ENCODE results near the gene FRAS1. TPM values are rescaled to one million over a fixed set of nuclear protein-coding genes. Genes with fewer than 3 reads are reported as not detected.
"Not testable (repeated sequence)": the region's sequence is repeated elsewhere in the genome, so short reads cannot be mapped to it uniquely, and the experiment has no call there.

Gene FRAS1
- total RNA-seq, 1 donor from 2014 or later, result 0.20 TPM

DNA sequence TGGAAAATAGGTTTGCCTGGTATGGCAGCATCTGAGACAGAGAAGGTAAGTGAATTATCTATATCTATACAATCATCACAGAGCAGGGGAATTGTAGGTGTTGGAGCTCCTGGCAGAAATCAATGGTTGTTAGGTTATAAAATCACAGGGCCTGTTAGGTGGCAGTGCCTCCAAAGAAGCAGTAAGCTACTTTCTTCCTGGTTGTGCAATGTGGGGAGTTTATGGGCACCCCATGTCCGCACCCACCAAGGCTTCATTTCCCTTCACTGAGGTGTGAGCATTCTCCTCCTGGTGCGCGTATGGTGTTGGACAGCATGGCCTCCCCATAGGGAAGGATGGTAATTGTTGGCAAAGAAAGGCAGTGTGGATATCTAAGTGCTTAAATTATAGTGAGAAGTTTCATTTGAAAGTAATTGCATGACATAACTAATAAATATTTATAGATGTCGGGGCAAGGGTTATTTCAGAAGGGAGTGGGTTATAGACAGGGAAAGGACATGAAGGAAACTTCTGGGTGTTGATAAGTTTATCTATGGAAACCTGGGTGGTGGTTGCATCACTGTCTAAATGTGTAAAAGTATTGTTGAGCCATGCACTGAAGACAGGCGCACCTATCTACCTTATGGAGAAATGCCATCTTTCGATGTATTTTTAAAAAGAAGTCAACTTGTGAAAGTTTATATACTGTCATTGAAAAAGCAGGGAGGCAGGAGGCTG is 153.7 kb downstream of the FRAS1 start:
- no peak for DNase-seq (ENCODE audit: low read depth in 2 of 2)

DNA sequence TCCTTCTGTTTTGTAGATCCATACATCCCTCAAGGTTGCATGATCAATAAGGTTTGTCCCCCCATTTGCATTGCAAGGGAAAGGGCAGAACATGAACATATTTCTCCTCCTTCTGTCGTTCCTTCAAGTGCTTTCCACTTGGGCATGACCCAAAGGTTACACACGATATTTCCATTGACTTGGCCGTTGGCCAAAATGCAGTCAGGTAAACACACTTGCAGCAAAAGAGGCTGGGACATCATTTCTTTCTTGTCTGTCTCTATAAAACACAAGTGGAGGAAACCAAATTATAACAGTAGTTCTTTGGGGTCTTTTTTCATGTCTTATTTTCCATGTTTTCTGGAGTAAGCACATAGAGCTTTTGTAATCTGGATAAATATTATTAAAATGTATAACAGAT is 156.1 kb downstream of the FRAS1 start:
- no peak for DNase-seq (ENCODE audit: low read depth in 2 of 2)

DNA sequence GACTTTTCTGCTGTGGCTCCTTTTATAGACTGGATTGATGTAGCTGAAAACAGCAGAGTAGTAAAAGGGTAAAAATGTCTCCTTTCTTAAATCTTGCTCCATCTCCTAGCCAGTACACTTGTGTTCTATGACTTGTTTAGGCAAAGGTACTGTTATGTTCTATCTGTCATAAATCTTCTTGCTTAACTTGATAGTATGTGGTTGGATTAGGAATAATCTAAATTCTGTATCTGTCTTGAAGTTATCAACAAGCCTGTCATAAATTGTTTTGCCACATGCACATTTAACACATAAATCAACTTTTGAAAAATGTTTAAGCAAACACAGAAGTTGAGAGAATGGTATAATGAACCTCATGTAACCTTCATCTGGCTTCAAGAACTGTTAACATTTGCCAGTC is 157.0 kb downstream of the FRAS1 start:
- DNase-seq (ENCODE audit: low read depth in 2 of 2), result no peak

DNA sequence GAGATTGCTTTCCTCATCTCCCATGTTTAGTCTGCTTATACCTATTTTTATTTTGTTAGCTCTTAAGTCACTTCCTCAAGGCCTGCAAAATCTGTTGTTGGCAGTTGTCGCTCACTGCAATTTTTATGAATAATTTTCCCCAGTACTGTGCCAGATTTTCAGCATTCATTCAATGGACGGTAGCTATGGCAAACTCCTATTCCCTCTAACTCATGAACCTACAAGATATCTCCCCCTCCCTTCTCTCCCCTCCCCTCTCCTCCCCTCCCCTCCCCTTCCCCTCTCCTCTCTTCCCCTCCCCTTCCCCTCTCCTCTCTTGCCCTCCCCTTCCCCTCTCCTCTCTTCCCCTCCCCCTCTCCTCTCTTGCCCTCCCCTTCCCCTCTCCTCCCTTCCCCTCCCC is 160.4 kb downstream of the FRAS1 start:
- DNase-seq (ENCODE audit: low read depth in 2 of 2), result no peak

DNA sequence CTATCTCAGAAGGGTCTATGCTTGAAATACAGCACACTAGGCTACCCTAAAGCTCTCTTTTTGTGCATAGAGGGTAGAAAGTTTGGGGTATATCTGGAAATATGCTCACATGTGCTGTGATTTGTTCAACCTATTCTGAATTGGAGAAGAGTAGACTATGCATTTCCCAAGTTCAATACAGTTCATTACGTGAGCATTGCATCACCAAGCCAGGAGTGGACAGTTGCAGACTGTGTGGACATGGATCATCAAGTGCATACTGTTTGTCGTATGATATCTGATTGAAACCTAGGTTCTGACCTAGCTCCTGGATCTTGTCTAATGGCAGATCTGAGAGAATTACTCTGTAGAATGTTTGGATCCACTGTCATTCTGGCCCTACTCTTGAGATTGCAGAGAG is 161.1 kb downstream of the FRAS1 start:
- no peak for DNase-seq (ENCODE audit: low read depth in 2 of 2)

DNA sequence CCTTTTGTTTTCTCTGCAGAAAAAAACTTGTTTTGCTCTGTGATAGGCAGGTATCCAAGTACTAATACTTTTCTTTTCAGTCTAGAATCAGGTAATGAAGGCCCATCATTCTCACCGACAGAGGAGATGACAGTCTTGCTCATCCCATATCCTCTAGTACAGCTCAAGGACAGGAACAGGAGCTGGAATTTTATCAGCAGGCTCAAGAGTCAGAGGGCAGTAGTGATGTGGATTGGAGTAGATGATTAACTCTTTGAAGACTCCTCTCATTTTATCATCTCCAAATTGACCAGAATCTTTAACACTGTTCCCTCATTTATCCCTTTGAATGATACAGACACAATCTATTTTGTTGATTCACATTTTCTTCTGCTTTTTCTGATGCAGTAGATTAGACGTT is 162.7 kb downstream of the FRAS1 start:
- no peak for DNase-seq (ENCODE audit: low read depth in 2 of 2)

DNA sequence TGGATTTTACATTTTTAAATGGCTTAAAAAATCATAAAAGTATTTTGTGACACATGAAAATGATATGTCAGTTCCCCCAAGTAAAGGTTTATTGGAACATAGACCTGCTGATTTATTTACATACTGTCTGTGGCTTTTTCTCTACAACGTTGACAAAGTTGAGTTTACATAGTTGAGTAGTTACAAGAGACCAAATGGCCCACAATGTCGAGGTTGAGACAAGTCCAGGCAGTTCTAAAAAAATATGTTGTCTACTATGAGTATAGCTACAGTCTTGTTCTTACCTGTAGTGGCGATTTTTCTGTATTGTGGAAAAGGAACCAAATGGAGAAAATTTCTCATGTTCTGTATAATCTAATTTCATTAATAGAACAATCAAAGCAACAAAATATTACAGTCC is 163.2 kb downstream of the FRAS1 start:
- DNase-seq (ENCODE audit: low read depth in 2 of 2), result no peak

DNA sequence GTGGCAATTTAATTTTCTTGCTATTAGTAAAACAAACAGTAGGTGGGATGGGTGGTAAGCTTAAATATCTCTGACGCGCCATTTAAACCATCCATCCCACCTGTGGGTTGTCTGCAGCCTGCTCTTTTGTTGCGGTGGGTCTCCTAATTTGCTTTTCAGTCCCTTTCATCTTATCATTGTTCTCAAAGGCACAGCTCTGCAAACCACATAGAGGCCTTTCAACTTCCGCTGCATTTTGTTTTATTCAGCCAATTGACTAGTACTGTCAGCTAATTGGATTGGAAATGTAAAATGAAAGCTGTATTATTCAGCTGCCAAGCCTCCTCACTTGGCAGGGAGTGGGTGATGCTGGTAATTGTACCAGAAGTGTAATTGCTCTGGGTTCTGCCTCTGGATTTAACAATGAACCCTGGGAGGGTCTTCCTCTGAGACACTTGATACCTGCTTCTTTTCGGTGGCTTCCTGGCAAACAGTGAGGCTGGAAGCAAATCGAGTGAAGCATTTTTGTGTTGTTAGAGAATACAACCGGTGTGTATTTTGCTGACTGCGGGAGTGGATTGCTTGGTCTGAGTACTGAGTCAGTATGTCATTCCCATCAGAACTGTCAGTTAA is 165.6 kb downstream of the FRAS1 start:
- DNase-seq (ENCODE audit: low read depth in 2 of 2), result no peak

DNA sequence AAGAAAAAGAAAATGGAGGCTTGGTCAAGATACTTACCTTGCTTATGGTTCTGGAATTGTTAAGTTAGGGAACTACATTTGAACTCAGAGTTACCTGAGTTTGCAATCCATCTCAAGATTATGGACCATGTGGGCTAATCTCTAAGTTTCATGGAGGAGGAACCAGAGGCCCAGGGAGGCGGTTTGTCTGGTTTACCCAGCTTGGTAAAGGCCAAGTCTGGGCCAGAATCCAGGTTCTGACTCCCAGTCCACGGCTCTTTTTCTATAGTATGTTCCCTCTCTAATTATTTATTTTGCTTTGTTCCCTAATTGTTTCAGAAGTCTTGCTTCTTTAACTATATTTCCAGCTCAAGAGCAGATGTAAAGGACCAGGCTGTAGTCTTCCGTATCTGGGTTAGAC is 168.1 kb downstream of the FRAS1 start:
- no peak for DNase-seq (ENCODE audit: low read depth in 2 of 2)

DNA sequence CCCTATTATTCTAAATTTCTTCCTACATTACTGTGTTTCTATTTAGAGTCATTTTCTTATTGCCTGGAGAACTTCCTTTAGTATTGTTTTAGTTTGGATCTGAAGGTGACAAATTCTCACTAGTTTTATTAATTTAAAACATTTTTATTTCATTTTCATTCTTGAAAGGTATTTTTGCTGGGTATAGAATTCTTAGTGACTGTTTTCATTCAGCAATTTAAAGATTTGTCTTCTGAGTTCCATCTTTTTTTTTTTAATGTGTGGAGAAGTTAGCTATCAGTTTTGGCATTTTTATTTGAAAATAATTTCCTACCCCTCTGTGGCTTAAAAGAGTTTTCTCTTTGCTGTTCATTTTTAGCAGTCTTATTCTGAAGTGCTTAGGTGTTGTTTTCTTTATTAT is 169.2 kb downstream of the FRAS1 start:
- no peak for DNase-seq (ENCODE audit: low read depth in 2 of 2)

DNA sequence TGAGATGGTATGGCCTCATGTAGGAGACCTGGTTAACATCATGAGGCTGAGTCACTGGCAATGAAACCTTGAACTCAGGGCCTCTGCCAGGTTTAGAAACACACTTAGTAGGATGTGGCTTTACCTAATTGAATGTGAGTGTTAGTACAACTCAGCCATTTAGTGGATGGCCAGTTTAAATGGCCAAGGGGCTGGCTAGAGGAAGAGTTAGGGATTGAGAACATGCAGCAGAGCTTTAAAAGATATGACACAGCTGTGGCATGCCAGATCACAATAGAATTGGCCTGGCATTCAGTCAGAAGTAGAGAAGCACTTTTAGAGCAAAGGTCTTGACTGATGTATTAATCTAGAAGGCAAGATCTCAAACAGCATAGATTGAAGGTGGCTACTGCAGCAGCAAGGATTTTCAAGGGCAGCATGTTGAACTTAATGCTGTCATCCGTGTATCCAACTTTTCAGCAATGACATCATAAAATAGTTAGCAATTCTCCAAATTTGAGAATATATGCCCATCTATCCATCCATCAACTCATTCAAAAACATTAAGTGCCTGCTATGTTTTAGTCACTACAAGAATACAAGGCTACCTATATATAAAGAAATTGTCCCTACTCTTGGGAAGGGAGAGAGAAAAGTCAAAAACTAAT is 170.4 kb downstream of the FRAS1 start:
- no peak for DNase-seq (ENCODE audit: low read depth in 2 of 2)

DNA sequence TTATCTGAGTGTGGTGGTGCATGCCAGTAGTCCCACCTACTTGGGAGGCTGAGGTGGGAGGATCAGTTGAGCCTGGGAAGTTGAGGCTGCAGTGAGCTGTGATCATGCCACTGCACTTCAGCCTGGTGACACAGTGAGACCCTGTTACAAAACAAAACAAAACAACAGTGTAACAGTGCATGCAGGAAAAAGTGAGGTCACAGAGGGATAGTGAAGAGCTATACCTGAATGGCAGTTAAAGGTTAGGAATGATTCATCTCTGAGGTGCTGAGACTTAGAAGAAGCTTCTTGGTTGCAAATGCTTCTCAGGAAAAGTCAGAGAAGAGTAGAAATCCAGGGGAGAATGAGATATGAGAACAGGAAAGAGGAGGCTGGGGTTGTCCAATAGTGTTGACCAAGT is 178.7 kb downstream of the FRAS1 start:
- no peak for DNase-seq (ENCODE audit: low read depth in 2 of 2)

DNA sequence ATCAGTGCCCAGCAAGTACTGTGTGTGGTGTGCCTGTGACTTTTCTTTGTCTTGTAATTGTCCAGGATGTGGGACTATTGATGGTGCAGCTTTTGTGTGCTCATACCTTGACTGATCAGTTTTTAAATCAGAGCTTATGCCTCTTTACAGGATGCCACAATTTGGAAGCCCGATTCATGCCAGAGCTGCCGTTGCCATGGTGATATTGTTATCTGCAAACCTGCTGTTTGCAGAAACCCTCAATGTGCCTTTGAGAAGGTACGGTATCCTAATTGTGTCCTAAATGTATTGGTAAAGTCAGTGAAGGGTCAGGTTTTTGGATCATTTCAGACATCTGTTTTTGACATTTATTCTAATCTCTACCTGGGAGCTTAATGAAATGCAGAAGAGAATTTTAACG is 180.2 kb downstream of the FRAS1 start:
- no peak for DNase-seq (ENCODE audit: low read depth in 2 of 2)

DNA sequence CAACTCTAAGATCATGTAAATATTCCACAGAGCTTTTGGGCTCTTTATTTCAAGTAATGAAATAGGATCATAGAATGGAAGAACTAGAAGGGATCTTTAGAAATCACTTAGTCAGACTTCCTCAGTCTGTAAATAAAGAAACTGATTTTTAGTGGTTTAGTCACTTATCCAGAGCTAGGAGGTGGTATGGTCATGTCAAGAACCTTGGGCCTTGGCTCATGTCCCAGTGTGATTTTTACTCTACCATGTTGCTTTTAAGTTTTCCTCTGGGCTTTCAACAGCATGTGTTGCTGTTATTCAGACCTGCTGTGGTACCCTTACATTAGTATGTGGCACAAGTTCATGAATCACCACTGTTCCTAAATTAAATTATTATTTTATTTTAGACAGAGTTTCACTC is 184.9 kb downstream of the FRAS1 start:
- DNase-seq (ENCODE audit: low read depth in 2 of 2), result no peak

DNA sequence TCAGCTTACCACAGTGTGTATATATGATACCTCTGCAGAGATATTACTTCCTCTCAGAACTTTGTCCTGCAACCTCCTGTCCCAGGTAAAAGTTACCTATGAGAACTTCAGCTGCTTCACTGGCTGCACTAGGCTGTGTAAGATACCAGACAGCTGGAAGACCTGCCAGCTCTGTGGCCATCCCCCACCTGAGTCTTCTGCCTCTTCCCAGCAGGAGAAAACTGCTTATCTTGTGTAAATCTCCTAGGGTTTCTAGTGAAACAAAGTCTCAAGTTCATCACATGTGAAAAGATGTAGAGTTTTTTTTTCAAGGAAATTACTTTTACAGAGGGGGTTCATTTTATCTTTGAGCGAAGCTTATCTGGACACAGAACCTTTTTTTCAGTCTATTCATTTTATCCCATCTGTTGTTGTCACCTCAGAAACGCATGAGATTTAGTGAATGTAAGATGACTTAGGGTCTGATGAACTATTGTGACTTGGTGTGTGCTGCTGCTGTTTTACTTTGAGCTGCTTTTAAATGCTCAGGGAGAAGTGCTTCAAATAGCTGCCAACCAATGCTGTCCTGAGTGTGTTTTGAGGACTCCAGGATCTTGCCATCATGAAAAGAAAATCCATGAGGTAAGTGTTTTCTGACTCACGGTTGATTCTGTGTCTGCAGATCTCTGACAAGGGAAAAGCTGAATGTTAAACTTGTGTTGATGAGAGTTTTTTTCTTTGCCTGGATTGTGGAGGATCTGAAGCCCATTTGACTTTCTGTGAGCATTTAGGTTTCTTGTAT is 187.8 kb downstream of the FRAS1 start:
- DNase-seq (ENCODE audit: low read depth in 2 of 2), result no peak

DNA sequence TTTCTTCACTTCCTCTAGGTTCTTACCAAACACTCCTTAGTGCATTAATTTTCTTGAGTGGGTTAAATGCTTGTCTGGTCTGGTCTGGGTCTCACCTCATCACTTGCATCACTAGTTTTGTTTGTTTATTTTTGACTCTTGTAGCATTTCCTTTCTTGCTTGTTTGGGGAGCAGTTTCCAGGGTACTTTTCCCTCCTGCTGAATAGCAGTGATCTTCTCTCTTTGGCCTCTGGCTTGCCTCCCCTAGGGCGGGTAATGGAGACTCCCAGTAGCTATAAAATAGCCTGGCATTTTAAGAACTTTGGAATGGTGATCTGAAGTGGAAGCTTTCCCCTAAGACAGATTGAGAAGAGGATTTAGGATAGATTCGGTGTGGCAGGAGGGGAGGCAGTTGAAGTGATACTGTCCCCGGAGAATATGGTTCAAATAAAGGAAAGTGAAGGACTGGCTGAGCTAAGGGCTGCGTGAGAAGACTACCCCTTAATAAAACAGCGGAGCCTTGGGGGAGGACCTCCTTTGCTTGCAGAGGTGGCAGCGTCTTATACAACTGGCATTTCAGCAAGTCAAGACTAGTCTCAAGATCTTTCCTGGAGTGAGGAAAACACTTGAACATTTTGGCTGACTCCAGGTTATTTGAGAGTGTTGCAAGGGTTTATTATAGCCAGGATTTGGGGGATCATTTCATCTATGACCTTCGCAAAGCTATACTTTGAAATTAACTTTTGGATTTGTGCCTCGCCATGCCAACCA is 190.6 kb downstream of the FRAS1 start:
- DNase-seq (ENCODE audit: low read depth in 2 of 2), result no peak

DNA sequence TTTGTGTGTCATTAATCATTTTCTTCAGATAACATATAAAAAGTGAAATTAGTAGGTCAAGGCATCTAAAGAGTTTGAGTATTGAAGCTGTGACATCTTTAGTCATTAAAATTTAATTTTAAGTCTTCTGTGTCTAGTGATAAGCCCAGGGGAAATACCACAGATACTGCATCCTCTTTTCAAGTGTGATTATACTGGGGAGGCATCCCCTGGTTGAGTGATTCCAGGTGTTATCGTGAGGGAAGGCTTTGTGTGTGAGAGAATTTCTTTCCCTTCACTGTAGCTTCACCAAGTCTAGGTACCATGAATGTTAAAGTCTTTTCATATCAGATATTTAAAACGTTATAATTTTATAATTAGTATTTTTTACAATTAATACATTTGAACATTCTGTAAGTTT is 193.4 kb downstream of the FRAS1 start:
- DNase-seq (ENCODE audit: low read depth in 2 of 2), result no peak

DNA sequence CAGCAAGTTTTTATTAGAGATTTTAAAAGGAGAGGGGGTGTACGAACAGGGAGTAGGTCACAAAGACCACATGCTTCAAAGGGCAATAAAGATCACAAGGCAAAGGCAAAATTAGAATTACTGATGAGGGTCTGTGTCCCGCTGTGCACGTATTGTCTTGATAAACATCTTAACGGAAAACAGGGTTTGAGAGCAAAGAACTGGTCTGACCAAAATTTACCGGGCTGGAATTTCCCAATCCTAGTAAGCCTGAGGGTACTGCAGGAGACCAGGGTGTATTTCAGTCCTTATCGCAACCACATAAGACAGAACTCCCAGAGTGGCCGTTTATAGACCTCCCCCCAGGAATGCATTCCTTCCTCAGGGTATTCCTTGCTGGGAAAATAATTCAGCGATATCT is 195.7 kb downstream of the FRAS1 start:
- not testable (repeated sequence) for DNase-seq (ENCODE audit: low read depth in 2 of 2)

DNA sequence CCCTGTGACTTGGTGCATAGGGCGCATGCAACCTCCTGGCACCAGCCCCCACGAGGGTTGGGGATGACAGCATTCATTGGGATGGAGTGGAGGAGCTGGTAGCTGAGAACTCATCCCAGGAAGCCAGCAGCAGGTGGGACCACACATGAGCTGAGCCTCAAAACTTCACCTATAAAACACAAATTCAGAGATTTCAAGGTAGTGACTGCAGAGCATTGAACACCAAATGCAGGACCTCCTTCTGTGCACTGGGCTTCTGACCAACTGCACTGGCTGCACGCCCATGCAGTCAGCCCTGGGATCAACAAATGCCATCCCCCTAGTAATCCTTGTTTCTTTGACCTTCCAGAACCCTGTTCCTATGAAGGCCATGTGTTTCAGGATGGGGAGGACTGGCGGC is 197.8 kb downstream of the FRAS1 start:
- no peak for DNase-seq (ENCODE audit: low read depth in 2 of 2)

DNA sequence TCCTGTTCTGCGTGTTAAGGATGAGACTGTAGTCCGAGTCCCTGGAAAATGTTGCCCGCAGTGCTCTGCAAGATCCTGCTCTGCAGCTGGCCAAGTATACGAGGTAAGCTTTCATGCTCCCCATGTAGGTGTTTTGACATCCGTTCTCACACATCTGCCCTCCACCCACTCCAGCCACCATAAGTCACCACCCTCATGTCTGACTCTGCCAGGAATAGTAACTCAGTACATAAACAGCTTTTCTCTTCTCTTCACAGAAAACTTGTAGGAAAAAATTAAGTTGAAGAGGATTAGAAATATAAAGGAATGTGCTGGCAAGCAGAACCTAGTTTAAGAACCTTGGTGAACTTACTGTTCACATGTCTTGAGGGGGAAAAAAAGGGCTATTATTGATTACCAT is 207.9 kb downstream of the FRAS1 start:
- DNase-seq (ENCODE audit: low read depth in 2 of 2), result no peak

DNA sequence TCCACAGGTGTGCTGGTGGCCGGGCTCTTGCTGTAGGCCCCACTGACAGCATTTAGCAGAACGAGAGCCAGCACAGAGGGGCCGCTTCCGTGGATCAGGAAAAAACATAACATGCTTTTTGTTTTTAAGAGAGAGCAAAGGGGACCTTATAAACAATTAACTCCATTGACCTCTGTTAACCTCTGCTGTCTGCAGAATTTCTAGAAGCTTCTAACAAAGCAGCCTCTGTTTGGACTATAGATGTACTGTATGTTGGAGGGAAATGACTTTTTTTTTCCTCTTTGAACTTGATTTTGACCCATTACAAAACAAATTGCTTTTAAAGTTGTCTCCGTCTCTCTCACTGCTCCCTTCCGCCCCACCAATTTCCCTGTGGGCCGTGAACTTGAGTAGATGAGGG is 210.7 kb downstream of the FRAS1 start:
- no peak for DNase-seq (ENCODE audit: low read depth in 2 of 2)

DNA sequence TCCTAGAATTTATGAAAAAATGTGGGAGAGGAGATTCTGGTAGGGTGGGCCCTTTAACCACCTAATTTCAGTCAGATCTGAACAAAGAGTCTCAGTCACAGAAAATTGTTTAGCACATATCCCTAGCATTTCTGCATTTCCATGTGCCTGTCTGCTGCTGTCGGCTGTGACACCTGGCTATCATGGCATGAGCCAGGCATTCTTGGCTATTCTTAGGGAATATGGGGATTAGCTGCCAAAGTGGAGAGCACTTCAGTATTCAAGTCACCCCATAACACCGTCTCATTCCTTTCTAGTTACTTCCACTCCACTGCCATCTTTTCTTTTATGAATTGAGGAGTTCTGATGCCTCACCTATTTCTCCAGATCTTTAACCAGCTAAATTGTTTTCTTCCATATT is 211.5 kb downstream of the FRAS1 start:
- DNase-seq (ENCODE audit: low read depth in 2 of 2), result no peak

Data from lung microvascular endothelial cell (primary cell).